GM23338 (cell line): ENCODE results near the gene KMT2E. TPM values are rescaled to one million over a fixed set of nuclear protein-coding genes. Genes with fewer than 3 reads are reported as not detected.

ENCODE experiments used
- REST ChIP-seq: IDR thresholded peaks from one replicate; pipeline ENCODE4 v1.6.1; 2018; ENCODE audit warnings: antibody characterized with exemption; ENCODE audit not compliant: unreplicated experiment
- STAT1 ChIP-seq: IDR thresholded peaks from one replicate; pipeline ENCODE4 v1.6.1; 2016; ENCODE audit warnings: antibody characterized with exemption; ENCODE audit not compliant: unreplicated experiment
- ZNF114 ChIP-seq: fragments of 250-450 bp; sonication (Bioruptor Pico); IDR thresholded peaks from 2 replicates; pipeline ENCODE4 v1.5.0; 2020; ENCODE audit warnings: mild to moderate bottlenecking, moderate library complexity
- polyA plus RNA-seq: library from polyadenylated mRNA; unstranded; fragments of >200 nt; fragmentation: Nextera tagmentation; extraction: Ambion mirVana; gene quantifications from 2 replicates; pipeline ENCODE4 v1.2.1, GENCODE V29; 2016
- total RNA-seq: library from RNA; depleted of rRNA; stranded (reverse); fragments of >200 nt; shearing (Covaris generic); gene quantifications from 2 replicates; pipeline ENCODE4 v1.2.3, GENCODE V29; 2014
- TF ChIP-seq, protein P1 (sequence below): fragments of 250-450 bp; sonication (Bioruptor Pico); IDR thresholded peaks from 2 replicates; pipeline ENCODE4 v1.5.0; 2020; ENCODE audit warnings: mild to moderate bottlenecking, moderate library complexity

Gene KMT2E
- total and polyA plus RNA-seq, 2 experiments from 2014 or later: 50.2 to 70.9 TPM

DNA sequence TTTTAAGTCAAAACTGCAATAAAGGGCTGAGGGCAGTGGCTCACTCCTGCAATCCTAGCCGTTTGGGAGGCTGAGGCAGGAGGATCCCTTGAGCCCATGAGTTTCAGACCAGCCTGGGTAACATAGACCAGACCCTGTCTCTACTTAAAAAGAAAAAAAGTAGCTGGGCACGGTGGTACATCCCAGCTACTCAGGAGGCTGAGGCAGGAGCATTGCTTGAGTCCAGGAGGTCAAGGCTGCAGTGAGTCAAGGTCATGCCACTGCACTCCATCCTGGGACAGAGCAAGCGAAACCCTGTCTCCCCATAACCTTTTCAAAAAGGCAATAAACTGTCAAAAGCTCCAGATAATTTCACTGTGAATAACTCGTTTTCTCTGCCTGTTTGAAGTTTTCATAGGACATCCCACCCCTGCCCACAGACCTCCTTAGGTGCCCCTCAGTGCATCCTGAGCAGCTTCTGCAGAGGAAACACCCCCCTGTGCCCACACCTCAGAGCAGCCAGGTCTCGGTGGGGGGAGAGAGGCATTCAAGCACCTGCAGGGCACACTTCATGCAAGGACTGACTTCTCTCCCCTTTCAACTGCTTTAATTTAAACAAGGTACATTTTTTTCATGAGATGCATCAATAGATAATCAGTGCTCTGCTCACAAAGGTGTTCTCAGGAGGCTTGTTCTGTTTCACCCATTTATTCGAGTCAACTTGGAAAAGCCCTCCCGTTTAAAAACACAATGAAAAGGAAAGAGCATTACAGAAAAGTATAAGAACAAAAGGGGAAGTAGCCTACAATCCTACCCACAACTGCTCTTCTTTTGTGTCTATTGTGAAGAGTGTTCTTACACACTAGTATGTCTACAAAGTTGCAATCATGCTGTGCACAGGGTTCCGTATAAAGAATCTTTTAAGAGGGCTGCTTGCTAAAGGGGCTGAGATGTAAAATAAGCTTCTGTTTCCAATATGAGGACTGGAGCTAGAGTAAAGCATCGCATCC, 104.9 kb downstream of the KMT2E start (continued):
- TF ChIP-seq REST (no peak), STAT1 (no peak), ZNF114 (CRISPR knock-in tag) (no peak)
- TF ChIP-seq, protein P1, sequence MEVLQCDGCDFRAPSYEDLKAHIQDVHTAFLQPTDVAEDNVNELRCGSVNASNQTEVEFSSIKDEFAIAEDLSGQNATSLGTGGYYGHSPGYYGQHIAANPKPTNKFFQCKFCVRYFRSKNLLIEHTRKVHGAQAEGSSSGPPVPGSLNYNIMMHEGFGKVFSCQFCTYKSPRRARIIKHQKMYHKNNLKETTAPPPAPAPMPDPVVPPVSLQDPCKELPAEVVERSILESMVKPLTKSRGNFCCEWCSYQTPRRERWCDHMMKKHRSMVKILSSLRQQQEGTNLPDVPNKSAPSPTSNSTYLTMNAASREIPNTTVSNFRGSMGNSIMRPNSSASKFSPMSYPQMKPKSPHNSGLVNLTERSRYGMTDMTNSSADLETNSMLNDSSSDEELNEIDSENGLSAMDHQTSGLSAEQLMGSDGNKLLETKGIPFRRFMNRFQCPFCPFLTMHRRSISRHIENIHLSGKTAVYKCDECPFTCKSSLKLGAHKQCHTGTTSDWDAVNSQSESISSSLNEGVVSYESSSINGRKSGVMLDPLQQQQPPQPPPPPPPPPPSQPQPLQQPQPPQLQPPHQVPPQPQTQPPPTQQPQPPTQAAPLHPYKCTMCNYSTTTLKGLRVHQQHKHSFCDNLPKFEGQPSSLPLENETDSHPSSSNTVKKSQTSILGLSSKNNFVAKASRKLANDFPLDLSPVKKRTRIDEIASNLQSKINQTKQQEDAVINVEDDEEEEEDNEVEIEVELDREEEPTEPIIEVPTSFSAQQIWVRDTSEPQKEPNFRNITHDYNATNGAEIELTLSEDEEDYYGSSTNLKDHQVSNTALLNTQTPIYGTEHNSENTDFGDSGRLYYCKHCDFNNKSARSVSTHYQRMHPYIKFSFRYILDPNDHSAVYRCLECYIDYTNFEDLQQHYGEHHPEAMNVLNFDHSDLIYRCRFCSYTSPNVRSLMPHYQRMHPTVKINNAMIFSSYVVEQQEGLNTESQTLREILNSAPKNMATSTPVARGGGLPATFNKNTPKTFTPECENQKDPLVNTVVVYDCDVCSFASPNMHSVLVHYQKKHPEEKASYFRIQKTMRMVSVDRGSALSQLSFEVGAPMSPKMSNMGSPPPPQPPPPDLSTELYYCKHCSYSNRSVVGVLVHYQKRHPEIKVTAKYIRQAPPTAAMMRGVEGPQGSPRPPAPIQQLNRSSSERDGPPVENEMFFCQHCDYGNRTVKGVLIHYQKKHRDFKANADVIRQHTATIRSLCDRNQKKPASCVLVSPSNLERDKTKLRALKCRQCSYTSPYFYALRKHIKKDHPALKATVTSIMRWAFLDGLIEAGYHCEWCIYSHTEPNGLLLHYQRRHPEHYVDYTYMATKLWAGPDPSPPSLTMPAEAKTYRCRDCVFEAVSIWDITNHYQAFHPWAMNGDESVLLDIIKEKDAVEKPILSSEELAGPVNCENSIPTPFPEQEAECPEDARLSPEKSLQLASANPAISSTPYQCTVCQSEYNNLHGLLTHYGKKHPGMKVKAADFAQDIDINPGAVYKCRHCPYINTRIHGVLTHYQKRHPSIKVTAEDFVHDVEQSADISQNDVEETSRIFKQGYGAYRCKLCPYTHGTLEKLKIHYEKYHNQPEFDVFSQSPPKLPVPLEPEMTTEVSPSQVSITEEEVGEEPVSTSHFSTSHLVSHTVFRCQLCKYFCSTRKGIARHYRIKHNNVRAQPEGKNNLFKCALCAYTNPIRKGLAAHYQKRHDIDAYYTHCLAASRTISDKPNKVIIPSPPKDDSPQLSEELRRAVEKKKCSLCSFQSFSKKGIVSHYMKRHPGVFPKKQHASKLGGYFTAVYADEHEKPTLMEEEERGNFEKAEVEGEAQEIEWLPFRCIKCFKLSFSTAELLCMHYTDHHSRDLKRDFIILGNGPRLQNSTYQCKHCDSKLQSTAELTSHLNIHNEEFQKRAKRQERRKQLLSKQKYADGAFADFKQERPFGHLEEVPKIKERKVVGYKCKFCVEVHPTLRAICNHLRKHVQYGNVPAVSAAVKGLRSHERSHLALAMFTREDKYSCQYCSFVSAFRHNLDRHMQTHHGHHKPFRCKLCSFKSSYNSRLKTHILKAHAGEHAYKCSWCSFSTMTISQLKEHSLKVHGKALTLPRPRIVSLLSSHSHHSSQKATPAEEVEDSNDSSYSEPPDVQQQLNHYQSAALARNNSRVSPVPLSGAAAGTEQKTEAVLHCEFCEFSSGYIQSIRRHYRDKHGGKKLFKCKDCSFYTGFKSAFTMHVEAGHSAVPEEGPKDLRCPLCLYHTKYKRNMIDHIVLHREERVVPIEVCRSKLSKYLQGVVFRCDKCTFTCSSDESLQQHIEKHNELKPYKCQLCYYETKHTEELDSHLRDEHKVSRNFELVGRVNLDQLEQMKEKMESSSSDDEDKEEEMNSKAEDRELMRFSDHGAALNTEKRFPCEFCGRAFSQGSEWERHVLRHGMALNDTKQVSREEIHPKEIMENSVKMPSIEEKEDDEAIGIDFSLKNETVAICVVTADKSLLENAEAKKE (CRISPR knock-in tag): no peak
